ENCODE measurements around the gene STXBP1.

STXBP1 gene

GRCh38 chr9:127703289-127703946 lies 91.3 kb downstream of the STXBP1 start:
- DNase-seq = no peak
- in situ Hi-C loops (cut with MboI; ENCODE audit: low pct_unique_long_range_greater_than_20kb, low sequenced_read_pairs) = no loop called here

- no peak for DNase-seq
- in situ Hi-C loops (cut with MboI; ENCODE audit: low pct_unique_long_range_greater_than_20kb, low sequenced_read_pairs) = no loop called here
These were observed 93.7 kb downstream of the STXBP1 start for GRCh38 chr9:127705577-127706379.

DNA sequence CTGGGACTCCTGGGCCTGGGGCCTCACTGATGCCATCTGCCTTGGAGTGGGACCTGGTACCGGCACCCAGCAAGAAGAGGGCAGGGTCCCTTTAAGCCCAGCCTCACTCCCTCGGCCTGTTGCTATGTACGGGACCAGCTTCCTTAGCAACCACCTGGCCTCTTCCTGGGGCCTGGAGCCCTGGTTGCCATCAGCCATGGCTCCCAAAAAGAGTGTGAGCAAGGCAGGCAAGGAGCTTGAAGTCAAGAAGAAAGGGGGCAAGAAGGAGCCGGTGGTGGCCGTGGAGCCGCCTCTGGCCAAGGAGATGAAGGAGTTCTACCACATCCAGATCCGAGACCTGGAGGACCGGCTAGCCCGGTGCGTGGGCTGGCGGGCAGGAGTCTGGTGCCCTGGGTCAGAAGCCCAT lies 94.8 kb downstream of the STXBP1 start, which contains the start of gene CFAP157:
Gene CFAP157 (plus strand): TSS at position 153 of the 406 bp plus-strand sequence. CDS start 44 bp downstream, at position 197.
- DNase-seq = peak; percentile 28
- in situ Hi-C loops (cut with MboI; ENCODE audit: low pct_unique_long_range_greater_than_20kb, low sequenced_read_pairs) = no loop called here

GRCh38 chr9:127707766-127708165 lies 95.7 kb downstream of the STXBP1 start:
- in situ Hi-C loops (cut with MboI; ENCODE audit: low pct_unique_long_range_greater_than_20kb, low sequenced_read_pairs) = no loop called here
- DNase-seq = no peak

DNA sequence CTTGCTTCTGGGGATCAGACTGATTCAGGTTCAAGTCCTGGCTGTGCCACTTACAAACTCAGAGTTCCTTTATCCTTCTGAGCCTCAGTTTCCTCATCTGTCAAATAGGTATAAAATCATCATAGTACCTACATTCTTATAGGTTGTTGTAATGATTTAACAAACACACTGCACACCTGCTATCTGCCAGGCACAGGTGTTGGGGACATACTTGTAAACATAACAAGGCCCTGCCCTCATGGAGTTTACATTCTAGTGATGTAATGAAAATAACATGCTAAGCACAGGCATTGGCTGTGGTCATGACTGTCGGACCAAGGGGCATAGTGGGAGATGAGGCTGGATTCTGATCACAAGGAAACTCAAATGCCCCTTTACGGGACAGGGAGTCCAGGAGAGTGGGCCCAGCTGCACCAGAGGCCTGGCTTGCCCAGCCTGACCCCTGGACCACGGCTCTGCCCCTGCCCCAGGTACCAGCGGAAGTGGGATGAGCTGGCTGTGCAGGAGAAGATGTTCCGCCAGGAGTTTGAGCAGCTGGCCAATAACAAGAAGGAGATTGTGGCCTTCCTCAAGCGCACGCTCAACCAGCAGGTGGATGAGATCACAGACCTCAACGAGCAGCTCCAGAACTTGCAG lies 97.0 kb downstream of the STXBP1 start:
- in situ Hi-C loops (cut with MboI; ENCODE audit: low pct_unique_long_range_greater_than_20kb, low sequenced_read_pairs) = no loop called here
- DNase-seq = no peak

- in situ Hi-C loops (cut with MboI; ENCODE audit: low pct_unique_long_range_greater_than_20kb, low sequenced_read_pairs) = no loop called here
- no peak for DNase-seq
These were observed 98.2 kb downstream of the STXBP1 start for GRCh38 chr9:127710204-127710783.

DNA sequence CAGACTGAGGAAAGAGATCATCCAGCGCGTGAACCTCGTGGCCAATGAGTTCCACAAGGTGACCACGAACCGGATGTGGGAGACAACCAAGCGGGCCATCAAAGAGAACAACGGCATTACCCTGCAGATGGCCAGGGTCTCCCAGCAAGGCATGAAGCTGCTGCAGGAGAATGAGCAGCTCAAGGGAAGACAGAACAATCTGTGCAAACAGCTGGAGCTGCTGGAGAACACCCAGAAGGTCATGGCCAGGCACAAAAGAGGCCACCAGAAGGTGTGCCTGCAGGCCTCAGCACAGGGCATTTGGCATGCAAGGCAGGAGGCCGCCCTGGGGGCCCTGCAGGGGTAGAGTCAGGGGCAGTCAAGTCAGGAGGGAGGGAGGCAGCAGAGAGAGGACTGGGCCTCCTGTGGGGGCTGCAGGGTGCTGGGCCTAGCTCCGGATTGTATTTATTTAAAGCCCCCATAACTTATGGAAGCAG lies 99.2 kb downstream of the STXBP1 start:
- DNase-seq = peak; percentile 70
- in situ Hi-C loops (cut with MboI; ENCODE audit: low pct_unique_long_range_greater_than_20kb, low sequenced_read_pairs) = no loop called here

GRCh38 chr9:127711831-127712274 lies 99.8 kb downstream of the STXBP1 start:
- in situ Hi-C loops (cut with MboI; ENCODE audit: low pct_unique_long_range_greater_than_20kb, low sequenced_read_pairs) = no loop called here
- peak; percentile 31 for DNase-seq

DNA sequence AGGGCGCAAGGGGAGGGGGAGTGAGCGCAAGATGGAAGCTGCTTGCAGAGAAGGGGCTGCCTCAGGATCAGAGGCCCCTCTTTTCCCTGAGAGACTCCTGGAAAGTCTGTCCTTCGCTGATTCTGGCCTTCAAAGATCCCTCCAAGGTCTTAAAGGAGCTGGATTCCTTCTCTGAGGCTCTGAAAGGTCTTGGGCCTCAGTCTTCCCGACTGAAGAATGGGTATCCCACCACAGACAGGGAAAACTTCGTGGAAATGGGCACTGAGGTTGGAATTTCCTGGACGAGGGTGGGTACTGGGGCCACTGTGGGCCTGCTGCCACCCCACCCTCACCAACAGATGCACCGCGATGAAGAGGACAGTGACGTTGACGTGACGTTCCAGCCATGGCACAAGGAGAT lies 100.3 kb downstream of the STXBP1 start:
- in situ Hi-C loops (cut with MboI; ENCODE audit: low pct_unique_long_range_greater_than_20kb, low sequenced_read_pairs) = no loop called here
- DNase-seq = no peak

DNA sequence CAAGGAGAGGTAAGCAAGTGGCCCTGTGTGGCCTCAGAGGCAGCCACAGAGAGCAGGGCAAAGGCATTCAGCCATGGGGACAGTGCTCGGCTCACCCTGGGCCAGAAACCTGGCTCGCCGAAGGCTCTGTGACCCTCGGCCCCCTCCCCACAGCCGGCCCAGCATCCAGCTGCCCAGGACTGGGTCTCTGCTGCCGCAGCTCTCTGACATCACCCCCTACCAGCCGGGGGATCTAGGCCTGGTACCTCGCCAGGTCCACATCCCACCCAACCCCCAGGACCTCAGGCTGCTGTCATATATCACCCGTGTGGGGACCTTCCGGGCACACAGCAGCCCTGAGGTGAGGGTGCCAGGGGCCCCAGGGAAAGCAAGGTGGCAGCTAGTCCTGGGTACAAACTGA lies 100.8 kb downstream of the STXBP1 start:
- in situ Hi-C loops (cut with MboI; ENCODE audit: low pct_unique_long_range_greater_than_20kb, low sequenced_read_pairs) = no loop called here

DNA sequence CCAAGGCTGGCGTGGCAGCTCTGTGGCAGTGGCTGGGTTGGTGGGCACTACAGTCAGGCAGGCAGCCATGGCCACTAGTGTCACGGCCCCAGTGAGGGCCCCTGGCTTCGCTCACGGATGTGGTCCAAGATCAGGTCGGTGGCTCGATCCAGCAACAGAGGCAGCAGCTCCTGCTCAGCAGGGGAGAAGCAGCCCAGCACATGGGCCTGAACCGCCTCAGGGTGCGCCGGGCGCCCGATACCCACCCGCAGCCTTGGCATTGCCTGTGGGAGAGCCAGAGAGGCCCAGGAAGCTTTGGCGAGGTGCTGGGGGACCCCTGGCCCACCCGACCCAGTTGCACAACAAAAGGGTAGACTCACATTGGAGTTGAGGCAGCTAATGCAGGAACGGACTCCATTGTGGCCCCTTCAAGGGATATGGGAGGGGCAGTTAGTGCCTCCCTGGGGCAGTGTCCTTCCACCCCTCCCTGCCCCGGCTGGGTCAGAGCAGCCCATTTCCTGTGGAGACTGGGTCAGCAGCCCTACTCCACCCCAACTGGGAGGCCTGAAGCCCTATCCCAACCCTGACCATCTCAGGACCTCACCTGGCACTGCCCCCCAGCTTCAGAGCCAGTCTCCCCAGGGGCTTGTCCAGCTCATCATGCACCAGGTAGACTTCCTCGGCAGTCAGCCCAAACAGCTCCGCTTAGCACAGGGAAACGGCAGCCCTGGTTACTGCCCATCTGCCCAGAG lies 102.1 kb downstream of the STXBP1 start:
- in situ Hi-C loops (cut with MboI; ENCODE audit: low pct_unique_long_range_greater_than_20kb, low sequenced_read_pairs) = no loop called here
- no peak for DNase-seq

More for the DNA sequence above, 100.8 kb downstream of the STXBP1 start:
- DNase-seq = no peak

DNA sequence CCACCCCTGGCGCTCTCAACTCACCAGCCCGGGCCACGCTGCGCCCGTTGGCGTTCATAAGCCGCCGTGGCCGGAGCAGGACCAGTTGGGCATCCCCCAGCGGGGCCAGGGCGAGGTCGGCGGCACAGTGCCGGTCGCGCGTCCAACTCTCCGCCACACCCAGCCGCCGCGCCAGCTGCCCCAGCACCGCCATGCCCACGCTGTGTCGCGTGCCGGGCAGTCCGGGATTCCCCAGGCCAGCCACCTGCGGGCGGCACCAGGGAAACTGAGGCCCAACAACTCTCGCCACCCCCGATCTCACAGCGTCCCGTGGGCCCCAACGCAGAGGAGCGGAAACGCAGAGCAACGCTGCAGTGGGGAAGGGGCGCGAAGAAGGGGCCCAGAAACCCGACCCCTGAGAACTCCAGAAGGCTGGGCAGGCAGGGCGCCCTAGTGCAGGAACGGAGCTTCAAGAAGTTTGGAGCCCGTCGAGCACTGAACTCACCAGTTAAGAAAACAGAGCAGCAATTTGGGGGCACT lies 102.9 kb downstream of the STXBP1 start:
- in situ Hi-C loops (cut with MboI; ENCODE audit: low pct_unique_long_range_greater_than_20kb, low sequenced_read_pairs) = no loop called here
- no peak for DNase-seq

DNA sequence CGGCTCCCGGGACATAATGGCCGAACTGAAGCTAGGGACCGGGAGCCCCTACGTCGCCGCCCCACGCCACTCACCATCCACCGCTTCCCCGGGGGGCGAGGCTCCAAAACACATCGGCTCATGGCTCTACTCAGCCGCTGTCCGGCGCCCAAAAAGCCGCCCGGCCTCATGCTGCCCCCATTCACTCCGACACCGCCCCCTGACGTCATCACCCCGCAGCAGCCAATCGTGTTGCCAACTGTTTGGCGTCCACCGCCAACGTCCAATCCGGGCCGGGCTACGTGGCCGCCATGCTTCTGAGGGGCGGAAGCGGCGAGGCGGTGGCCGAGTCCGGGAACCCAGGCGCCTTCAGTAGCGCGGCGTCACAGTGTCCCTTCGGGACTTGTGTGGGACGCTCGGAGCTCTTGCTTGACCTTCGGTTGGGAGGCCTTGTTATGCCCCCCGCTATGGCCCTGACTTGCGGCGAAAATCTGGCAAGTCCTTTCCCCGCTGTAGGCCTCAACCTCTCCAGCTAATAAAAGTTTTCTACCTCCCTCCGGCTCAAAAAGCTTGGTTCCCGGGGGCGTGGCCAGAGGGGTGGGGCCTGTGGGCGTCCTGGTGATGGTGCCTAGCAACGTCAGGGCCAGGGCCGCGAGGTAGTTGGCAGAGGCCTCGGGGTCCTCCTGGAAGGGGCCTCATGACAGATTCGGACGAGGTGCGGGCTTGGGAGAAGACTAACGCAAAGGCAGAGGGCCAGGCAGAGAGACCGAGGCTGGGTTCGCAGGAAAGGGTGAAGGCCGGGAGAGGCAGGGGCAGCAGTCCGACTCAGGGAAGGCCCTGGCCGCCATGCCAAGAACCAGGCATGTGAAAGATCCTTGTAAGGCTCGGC lies 103.6 kb downstream of the STXBP1 start, which contains the start of the genes PTRH1 and TTC16:
Gene PTRH1 (minus strand): TSS at position 194 of the 868 bp plus-strand sequence. CDS start 24 bp downstream, at position 170.
Gene TTC16 (plus strand): TSS at position 610 of the 868 bp plus-strand sequence. CDS start 67 bp downstream, at position 677.
- peak; percentile 96 for DNase-seq
- in situ Hi-C loops (cut with MboI; ENCODE audit: low pct_unique_long_range_greater_than_20kb, low sequenced_read_pairs) = no loop called here

DNA sequence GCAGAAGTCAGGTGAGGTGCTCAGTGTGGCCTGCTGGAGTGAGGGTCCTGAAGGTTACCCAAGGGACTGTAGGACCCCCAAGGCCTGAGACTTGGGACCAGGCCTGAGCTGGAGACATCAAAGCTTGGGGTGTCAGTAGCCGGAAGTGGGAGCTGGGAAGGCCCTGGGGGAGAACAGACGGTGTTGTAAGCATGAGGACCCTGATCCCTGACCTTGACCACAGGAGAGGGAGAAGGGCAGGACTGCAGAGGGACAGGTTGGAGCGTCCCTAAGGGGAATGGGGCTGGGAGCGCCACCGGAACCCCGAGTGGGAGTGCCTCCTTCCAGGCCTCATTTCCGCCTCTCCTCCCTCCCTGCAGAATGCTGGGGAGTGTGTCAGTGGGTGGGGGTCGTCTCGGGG lies 104.3 kb downstream of the STXBP1 start:
- no peak for DNase-seq
- in situ Hi-C loops (cut with MboI; ENCODE audit: low pct_unique_long_range_greater_than_20kb, low sequenced_read_pairs) = no loop called here

DNA sequence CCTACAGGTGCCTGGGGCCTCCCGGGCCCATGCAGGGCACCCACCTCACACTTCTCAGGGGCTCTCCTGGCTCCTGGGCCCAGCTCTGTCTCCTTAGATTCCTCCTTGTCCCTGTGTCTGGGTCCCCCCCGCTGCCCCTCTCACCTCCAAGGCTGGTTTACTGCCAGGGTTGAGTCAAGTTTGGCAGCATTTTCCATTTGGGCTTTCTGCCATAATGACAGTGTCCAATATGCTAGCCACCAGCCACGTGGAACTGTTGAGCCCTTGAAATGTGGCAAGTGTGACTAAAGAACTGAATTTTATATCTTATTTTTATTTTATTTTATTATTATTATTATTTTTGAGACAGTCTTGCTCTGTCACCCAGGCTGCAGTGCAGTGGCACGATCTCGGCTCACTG lies 105.7 kb downstream of the STXBP1 start:
- in situ Hi-C loops (cut with MboI; ENCODE audit: low pct_unique_long_range_greater_than_20kb, low sequenced_read_pairs) = no loop called here

GRCh38 chr9:127720031-127720864 lies 108.2 kb downstream of the STXBP1 start:
- in situ Hi-C loops (cut with MboI; ENCODE audit: low pct_unique_long_range_greater_than_20kb, low sequenced_read_pairs) = no loop called here
- no peak for DNase-seq

More for the DNA sequence above, 105.7 kb downstream of the STXBP1 start:
- DNase-seq = no peak

GRCh38 chr9:127720865-127721227 lies 108.8 kb downstream of the STXBP1 start:
- in situ Hi-C loops (cut with MboI; ENCODE audit: low pct_unique_long_range_greater_than_20kb, low sequenced_read_pairs) = no loop called here
- DNase-seq = no peak
